GM18499 (cell line): ENCODE results near the gene CARS1.

Experiments
- ATAC-seq: cut with Tn5 transposase; IDR thresholded peaks from one replicate; pipeline ENCODE4 v1.9.1; 2021; ENCODE audit warnings: moderate number of reproducible peaks; ENCODE audit not compliant: insufficient read depth, unreplicated experiment

Gene CARS1

GRCh38 chr11:3057069-3057963 lies at the start of gene CARS1:
TSS of gene CARS1 (minus strand) at chr11:3057423. CDS start at chr11:3057367, 56 bp downstream.
- ATAC-seq, result peak; percentile 88

DNA sequence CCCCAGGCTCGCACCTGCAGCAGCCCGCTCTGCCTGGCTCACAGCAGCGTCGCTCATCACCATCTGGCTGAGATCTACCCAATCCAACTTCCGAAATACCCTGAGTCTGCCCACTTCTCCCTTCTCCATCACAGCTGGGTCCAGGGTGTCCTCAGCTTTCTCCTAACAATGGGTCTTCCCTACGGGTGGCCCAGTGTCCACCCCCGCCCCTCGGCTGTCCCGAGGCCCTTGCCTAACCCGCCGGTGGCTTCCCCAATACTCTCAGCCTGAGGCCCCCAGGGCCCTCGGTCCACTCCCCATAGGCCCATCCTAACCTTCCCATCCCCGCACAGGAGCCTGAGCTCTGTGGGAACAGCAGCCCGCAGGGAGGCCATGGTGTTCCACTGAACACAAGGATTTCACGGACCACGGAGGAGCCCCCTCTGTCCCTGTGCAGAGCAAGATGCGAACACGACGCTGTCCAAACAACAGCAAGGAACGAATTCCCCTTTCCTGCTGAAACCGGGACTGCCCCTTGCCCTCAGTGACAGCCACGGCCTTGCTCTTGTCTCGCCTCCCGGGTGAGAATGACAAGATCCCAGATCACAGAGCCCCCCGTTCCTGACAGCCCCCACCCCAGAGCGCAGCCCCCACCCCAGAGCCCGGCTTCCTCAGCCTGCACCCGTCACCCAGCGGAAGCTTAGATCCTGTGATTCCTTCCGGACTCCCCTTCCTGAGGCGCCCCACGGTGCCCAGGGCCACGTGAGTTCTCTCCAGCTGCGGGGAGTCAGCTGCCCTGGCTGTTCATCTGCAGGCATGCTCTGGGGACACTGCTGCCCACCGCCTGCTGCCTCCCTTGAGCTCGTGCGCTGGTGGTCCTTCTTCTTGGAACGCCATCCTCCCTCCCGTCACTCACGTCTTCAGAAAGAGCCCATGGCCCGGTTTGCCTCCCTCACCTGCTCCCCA lies 48.8 kb upstream of the CARS1 start:
- no peak for ATAC-seq

- ATAC-seq, result no peak
These were observed 48.0 kb upstream of the CARS1 start for GRCh38 chr11:3104961-3105790.

DNA sequence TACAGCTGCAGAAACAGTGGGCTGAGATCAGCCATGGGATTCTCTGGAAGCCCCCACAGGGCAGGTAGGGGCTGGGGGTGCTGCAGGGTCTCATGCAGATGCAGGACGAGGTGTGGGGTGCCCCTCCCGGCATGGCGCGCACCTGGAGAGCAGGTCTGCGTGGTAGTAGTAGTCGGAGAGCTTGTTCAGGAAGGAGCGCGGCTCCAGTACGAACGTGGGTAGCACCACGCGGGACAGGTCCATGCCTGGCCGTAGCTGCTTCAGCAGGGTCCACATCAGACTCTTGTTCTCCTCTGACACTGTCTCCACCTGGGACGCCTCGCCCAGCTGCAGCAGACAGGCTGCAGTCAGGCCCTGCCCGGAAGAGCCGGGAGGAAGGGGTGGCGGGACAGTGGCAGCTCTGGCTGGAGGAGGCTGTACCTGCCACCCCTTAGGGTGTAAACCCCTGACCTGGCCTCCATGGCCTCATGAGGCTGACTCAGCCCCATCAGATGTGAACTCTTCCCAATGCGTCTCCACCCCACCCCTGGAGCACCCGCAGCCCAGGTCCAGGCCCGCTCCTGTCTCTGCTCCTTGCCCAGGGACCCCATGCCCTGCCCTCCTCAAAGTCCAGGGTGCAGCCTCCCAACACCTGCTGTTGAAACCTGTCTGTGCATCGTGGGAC lies 47.0 kb upstream of the CARS1 start:
- no peak for ATAC-seq

GRCh38 chr11:3103076-3103475 lies 45.9 kb upstream of the CARS1 start:
- no peak for ATAC-seq

DNA sequence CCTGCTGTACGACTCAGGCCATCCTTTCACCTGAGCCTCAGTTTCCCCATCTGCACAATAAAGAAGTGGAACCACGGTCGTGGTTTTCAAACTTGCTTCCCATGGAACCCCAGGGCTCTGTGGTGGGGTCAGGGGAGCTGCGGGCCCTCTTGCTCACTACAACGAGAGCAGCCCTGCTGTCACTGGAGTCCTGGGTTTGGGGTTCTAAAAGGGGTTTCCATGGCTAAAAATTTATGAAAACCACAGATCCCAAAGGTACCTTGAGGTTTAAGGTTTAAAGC lies 45.4 kb upstream of the CARS1 start:
- no peak for ATAC-seq

GRCh38 chr11:3101921-3102640 lies 44.9 kb upstream of the CARS1 start:
- no peak for ATAC-seq

GRCh38 chr11:3099178-3099577 lies 42.0 kb upstream of the CARS1 start:
- no peak for ATAC-seq

- no peak for ATAC-seq
These were observed 39.8 kb upstream of the CARS1 start for GRCh38 chr11:3096909-3097530.

DNA sequence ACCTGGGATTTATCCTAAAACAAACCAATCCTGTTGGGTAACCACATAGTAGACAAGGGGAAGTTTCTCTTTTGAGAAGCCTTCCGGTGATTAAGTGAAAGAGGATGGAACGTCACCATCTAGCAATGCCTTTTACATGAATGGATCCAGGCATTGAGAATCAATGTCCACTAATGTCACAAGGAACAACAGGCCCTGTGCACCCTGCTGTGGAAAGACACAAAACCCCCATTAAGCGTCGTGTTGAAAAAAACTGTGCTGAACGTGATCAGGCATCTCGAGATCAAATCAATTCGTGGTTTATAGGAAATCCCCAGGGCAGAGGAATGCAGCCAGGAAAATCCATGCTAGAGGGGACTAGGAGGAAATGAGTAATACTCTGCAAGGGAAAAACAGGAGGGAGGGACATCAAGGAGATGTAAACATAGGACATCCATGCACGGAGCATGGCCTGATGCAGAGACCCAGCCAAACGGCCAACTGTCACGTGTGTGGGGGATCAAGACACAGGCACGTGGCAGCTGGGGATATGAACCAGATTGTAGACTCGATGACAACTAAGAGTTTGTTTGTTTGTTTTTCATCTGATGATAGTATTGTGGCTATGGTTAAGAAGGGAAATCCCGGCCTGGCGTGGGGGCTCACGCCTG lies 38.6 kb upstream of the CARS1 start:
- ATAC-seq, result no peak

DNA sequence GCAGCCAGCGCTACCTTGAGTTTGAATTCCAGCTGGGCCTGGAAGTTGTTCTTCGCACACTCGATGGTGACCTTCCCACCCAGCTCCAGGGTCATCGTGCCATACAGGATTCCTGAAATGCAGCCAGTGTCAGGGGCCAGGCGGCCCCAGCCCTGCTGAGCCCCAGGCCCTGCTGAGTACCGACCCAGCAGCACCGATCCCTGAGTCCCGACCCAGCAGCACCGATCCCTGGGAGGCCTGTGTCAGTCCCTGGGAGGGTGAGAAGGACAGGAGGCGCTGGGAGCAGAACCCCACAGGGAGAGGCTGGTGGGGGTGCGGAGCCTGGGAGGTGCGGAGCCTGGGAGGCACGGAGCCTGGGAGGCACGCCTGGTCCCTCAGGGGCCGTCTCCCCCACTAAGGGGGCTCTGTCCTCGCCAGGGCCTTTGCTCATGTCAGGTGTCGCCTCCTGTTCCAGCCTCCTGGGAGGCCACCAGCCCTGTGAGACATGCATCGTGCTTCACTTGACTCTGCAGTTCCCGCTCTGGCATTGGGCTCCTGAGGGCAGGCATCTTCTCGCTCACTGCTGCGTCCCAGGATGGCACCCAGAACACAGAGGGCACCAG lies 37.1 kb upstream of the CARS1 start:
- ATAC-seq, result no peak

GRCh38 chr11:3093281-3094191 lies 36.3 kb upstream of the CARS1 start:
- ATAC-seq, result no peak

GRCh38 chr11:3092603-3093141 lies 35.4 kb upstream of the CARS1 start:
- no peak for ATAC-seq

- peak; percentile 54 for ATAC-seq
These were observed 34.8 kb upstream of the CARS1 start for GRCh38 chr11:3091846-3092602.

- no peak for ATAC-seq
These were observed 34.0 kb upstream of the CARS1 start for GRCh38 chr11:3091081-3091845.
